H1 (cell line): ENCODE results near the gene NDUFB3. TPM values are rescaled to one million over a fixed set of nuclear protein-coding genes. Genes with fewer than 3 reads are reported as not detected.

Experiments used
- ATF2 ChIP-seq: IDR thresholded peaks from 2 replicates; pipeline ENCODE4 v1.6.1; 2012; ENCODE audit warnings: low read length, inconsistent platforms
- EGR1 ChIP-seq: IDR thresholded peaks from 2 replicates; pipeline ENCODE4 v1.6.1; 2011; ENCODE audit warnings: low read depth, low read length, borderline replicate concordance
- GTF2F1 ChIP-seq: IDR thresholded peaks from 2 replicates; pipeline ENCODE4 v1.6.1; 2012; ENCODE audit warnings: low read depth, low read length, improper control_type of control experiment, borderline replicate concordance
- POLR2AphosphoS5 ChIP-seq: IDR thresholded peaks from 2 replicates; pipeline ENCODE4 v1.6.1; 2011; ENCODE audit warnings: low read depth, low read length
- TEAD4 ChIP-seq: IDR thresholded peaks from 2 replicates; pipeline ENCODE4 v1.6.1; 2012; ENCODE audit warnings: low read depth, low read length, inconsistent platforms, mixed read lengths
- polyA plus RNA-seq, 7 experiments: library from polyadenylated mRNA; depleted of rRNA in 3 of 7; stranded (reverse) in 5 of 7; unstranded in 2 of 7; fragments of >200 nt in 5 of 7; fragments of 200-250 nt in 2 of 7; gene quantifications; 1 replicate in 5 of 7; 2 replicates in 1 of 7; 4 replicates in 1 of 7; pipeline versions ENCODE4 v1.2.1 to v1.2.3, GENCODE V29; 2011 to 2013; ENCODE audit warnings: missing spikeins in 2 of 7, mixed read lengths in 2 of 7
- total RNA-seq: library from RNA; stranded (reverse); fragmentation: NEBNext Ultra II Directional; extraction: Animal tissue kit (Norgen Biotek cat#: 25700); gene quantifications from 2 replicates; pipeline ENCODE4 v1.2.1, GENCODE V29; 2021

NDUFB3 gene
- total and polyA plus RNA-seq, 2 of the 8 experiments (the other 6 are each of a cell fraction or from before 2014, with no cell fraction given), result 38.2 to 55.3 TPM

GRCh38 chr2:201058914-201059313 is 12.9 kb upstream of the NDUFB3 start (continued):
- TF ChIP-seq TEAD4 (no peak), ATF2 (no peak), POLR2AphosphoS5 (no peak), EGR1 (no peak), GTF2F1 (no peak)
